ENCODE measurements around the gene TMEM256. TPM values are rescaled to one million over a fixed set of nuclear protein-coding genes. Genes with fewer than 3 reads are reported as not detected.

The TMEM256 gene
- total RNA-seq, 2 experiments from 2014 or later: 55.8 to 60.6 TPM

DNA sequence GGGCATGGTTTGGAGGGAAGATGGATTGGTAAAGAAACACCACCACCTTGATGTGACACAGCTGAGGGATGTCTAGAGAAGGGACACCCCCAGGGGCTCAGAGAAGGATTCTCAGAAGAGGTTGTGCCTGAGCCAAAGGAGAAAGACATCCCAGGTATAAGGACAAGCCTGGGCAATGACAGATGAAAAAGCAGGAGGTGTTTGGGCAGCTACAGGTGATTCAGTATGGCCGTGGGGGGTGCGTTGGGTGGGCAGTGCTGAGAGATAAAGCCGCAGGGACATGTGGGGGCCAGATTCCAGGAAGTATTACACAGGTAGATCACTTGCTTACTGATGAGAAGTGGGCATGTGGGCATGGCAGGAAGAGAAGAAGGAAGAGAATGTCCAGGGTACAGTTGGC, 42.0 kb downstream of the TMEM256 start:
- CTCF ChIA-PET: interaction anchor here (0.6 to 2.1 kb wide), 5 partner anchors 14 to 260 kb away, joined by 3 to 11 read pairs (median 4); no protein-coding TSS in a partner anchor
- intact Hi-C loops (cut with micrococcal nuclease): no loop called here

DNA sequence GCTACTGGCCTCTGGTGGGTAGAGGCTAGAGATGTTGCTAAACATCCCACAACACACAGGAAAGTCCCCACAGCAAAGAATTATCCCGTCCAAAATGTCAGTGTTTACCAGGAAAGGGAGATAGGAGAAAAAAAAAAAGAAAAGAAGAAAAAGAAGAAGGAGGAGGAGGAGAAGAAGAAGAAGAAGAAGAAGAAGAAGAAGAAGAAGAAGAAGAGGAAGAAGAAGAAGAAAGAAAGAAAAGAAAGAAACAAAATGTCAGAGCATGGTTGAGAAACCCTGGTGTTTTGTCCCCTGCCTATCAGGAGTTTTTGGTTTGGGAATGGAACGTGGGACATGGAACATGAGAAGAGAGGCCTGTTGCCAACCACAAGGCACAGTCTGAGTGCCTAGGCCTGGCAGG, 46.5 kb downstream of the TMEM256 start:
- TF ChIP-seq, protein P1, sequence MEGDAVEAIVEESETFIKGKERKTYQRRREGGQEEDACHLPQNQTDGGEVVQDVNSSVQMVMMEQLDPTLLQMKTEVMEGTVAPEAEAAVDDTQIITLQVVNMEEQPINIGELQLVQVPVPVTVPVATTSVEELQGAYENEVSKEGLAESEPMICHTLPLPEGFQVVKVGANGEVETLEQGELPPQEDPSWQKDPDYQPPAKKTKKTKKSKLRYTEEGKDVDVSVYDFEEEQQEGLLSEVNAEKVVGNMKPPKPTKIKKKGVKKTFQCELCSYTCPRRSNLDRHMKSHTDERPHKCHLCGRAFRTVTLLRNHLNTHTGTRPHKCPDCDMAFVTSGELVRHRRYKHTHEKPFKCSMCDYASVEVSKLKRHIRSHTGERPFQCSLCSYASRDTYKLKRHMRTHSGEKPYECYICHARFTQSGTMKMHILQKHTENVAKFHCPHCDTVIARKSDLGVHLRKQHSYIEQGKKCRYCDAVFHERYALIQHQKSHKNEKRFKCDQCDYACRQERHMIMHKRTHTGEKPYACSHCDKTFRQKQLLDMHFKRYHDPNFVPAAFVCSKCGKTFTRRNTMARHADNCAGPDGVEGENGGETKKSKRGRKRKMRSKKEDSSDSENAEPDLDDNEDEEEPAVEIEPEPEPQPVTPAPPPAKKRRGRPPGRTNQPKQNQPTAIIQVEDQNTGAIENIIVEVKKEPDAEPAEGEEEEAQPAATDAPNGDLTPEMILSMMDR (IDR thresholded peaks at IDR 0.05): no peak
- Mint-ChIP-seq H3K27ac (no peak overlapping the region), H3K9me3 (no peaks in the 10 kb centered on the region), H3K36me3 (ENCODE audit: low read depth) (peaks cover 6% of the 10 kb centered on the region), H3K4me3 (no peak overlapping the region), H3K4me1 (ENCODE audit: low read depth) (peaks cover 29% of the 10 kb centered on the region), H3K27me3 (no peaks in the 10 kb centered on the region)
- ATAC-seq (no peak), DNase-seq (no peak)
- CTCF ChIA-PET: interaction anchor here (1.7 to 6.3 kb wide), 3 partner anchors 69 to 203 kb away, joined by 4 to 68 read pairs (median 24); partner anchors contain the start of genes SENP3 and TMEM102
- intact Hi-C loops (cut with micrococcal nuclease): loop anchor here (10.0 kb wide), 2 partner anchors 127 to 207 kb away; partner anchors contain the start of genes POLR2A, SENP3 and SLC35G6
- POLR2A ChIA-PET: no interaction called here

More for the DNA sequence above, 42.0 kb downstream of the TMEM256 start:
- H3K36me3 Mint-ChIP-seq (ENCODE audit: low read depth): no peaks in the 10 kb centered on the region
- H3K9me3 Mint-ChIP-seq: no peaks in the 10 kb centered on the region
- no peak for ATAC-seq
- no peaks in the 10 kb centered on the region for H3K27me3 Mint-ChIP-seq
- no peak overlapping the region for H3K27ac Mint-ChIP-seq
- POLR2A ChIA-PET: interaction anchor here (1.2 kb wide), 1 partner anchor 22 kb away, joined by 4 read pairs; no protein-coding TSS in a partner anchor
- TF ChIP-seq, protein P1 (IDR thresholded peaks at IDR 0.05): no peak
- no peak for DNase-seq
- H3K4me1 Mint-ChIP-seq (ENCODE audit: low read depth): no peaks in the 10 kb centered on the region
- no peak overlapping the region for H3K4me3 Mint-ChIP-seq

DNA sequence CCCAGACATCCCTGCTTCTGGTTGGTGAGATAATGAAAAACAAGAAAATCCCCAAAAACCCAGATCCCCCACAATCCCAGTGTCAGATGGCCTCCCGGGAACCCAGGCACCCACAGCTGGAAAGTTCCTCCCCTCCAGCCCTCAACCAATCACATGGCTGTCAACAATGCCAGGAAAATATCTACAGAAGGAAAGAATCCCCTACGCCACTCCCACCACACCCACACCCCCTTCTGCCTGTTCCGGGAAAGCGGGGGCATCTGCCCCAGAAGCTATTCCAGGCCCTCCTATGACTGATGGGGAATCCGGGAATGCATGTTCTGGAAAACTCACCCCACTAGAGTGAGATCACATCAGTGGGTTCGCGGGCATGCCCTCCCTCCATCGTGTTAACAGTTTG, 47.1 kb downstream of the TMEM256 start:
- Mint-ChIP-seq H3K27me3 (no peaks in the 10 kb centered on the region), H3K4me1 (ENCODE audit: low read depth) (peaks cover 31% of the 10 kb centered on the region), H3K9me3 (no peaks in the 10 kb centered on the region), H3K36me3 (ENCODE audit: low read depth) (peaks cover 8% of the 10 kb centered on the region), H3K4me3 (no peak overlapping the region), H3K27ac (no peak overlapping the region)
- TF ChIP-seq, protein P1 (IDR thresholded peaks at IDR 0.05): no peak
- no peak for DNase-seq
- no peak for ATAC-seq
- ChIA-PET CTCF (interaction anchor here (0.8 to 6.3 kb wide), 32 partner anchors 8 to 233 kb away, joined by 3 to 68 read pairs (median 7); partner anchors contain the start of genes ACAP1, SENP3, SOX15 and TMEM102), POLR2A (interaction anchor here (1.0 to 1.5 kb wide), 3 partner anchors 47 to 202 kb away, joined by 3 to 5 read pairs (median 3); partner anchors contain the start of genes POLR2A, TMEM256 and TNFSF13)
- intact Hi-C loops (cut with micrococcal nuclease): loop anchor here (10.0 kb wide), 2 partner anchors 128 to 208 kb away; partner anchors contain the start of genes POLR2A, SENP3 and SLC35G6

DNA sequence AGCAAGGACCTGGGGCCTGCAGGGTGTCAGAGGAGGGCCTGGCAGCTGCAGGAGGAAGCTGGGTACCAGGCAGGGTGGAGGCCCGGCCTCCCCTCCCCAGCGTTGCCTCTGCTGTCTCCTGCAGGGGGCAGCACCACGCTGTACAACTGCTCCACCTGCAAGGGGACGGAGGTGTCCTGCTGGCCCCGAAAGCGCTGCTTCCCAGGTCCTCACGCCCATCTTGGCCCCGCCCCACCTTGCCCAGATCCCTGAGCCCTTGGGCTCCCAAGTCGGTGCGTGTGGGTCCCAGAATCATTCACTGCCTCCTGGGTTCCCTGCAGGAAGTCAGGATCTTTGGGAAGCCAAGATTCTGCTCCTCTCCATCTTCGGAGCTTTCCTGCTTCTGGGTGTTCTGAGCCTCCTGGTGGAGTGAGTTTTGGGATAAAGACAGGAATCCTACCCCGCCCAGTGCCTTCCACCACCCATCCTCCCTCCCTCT, 47.8 kb downstream of the TMEM256 start:
- H3K4me1 Mint-ChIP-seq (ENCODE audit: low read depth): peaks cover 34% of the 10 kb centered on the region
- no peak overlapping the region for H3K27ac Mint-ChIP-seq
- no peaks in the 10 kb centered on the region for H3K27me3 Mint-ChIP-seq
- peak; percentile 92 for DNase-seq
- ATAC-seq: peak; percentile 68
- no peaks in the 10 kb centered on the region for H3K9me3 Mint-ChIP-seq
- ChIA-PET CTCF (interaction anchor here (0.5 to 6.3 kb wide), 56 partner anchors 8 to 332 kb away, joined by 3 to 68 read pairs (median 4); partner anchors contain the start of genes ACAP1, GPS2, SENP3 and SOX15), POLR2A (interaction anchor here (0.8 to 1.5 kb wide), 9 partner anchors 24 to 331 kb away, joined by 3 to 7 read pairs (median 3); partner anchors contain the start of genes POLR2A, TMEM256, TNFSF13 and TNK1)
- intact Hi-C loops (cut with micrococcal nuclease): loop anchor here (10.0 kb wide), 2 partner anchors 129 to 209 kb away; partner anchors contain the start of genes POLR2A, SENP3 and SLC35G6
- TF ChIP-seq, protein P1 (IDR thresholded peaks at IDR 0.05): peak; percentile 96
- H3K36me3 Mint-ChIP-seq (ENCODE audit: low read depth): peaks cover 12% of the 10 kb centered on the region
- no peak overlapping the region for H3K4me3 Mint-ChIP-seq
